ENCODE measurements around the gene CD6.

DNA sequence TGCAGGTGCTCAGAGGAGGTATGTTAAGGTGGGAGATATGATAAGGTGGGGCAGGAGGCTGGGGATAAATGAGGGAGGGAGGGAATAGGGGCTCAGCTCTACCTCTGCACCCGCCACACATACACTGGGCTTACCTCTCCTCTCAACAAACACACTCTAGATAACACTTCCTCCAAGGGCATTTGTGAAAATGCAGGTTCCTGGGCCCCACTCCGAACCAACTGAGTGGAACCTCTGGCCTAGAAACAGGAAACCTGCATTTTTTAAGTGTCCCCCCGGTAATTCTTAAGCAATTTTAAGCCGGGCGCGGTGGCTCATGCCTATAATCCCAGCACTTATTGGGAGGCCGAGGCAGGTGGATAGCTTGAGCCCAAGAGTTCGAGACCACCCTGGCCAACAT, 84.3 kb downstream of the CD6 start:
- TF ChIP-seq TAF1 (IDR thresholded peaks at IDR 0.05; ENCODE audit: borderline replicate concordance, insufficient read depth, low read length) (no peak), POLR2AphosphoS5 (IDR thresholded peaks at IDR 0.05; ENCODE audit: low read depth, low read length) (no peak), SIN3A (IDR thresholded peaks at IDR 0.05; ENCODE audit: borderline replicate concordance, insufficient read depth, low read length) (no peak)
- TF ChIP-seq, protein P1, sequence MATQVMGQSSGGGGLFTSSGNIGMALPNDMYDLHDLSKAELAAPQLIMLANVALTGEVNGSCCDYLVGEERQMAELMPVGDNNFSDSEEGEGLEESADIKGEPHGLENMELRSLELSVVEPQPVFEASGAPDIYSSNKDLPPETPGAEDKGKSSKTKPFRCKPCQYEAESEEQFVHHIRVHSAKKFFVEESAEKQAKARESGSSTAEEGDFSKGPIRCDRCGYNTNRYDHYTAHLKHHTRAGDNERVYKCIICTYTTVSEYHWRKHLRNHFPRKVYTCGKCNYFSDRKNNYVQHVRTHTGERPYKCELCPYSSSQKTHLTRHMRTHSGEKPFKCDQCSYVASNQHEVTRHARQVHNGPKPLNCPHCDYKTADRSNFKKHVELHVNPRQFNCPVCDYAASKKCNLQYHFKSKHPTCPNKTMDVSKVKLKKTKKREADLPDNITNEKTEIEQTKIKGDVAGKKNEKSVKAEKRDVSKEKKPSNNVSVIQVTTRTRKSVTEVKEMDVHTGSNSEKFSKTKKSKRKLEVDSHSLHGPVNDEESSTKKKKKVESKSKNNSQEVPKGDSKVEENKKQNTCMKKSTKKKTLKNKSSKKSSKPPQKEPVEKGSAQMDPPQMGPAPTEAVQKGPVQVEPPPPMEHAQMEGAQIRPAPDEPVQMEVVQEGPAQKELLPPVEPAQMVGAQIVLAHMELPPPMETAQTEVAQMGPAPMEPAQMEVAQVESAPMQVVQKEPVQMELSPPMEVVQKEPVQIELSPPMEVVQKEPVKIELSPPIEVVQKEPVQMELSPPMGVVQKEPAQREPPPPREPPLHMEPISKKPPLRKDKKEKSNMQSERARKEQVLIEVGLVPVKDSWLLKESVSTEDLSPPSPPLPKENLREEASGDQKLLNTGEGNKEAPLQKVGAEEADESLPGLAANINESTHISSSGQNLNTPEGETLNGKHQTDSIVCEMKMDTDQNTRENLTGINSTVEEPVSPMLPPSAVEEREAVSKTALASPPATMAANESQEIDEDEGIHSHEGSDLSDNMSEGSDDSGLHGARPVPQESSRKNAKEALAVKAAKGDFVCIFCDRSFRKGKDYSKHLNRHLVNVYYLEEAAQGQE (IDR thresholded peaks at IDR 0.05; ENCODE audit: insufficient read depth in 1 of 2, low read depth in 2 of 2, low read length in 2 of 2): no peak

All from PFSK-1 (cell line).